Measurements from ENCODE around the gene ARID4A. TPM values are rescaled to one million over a fixed set of nuclear protein-coding genes. Genes with fewer than 3 reads are reported as not detected.

ARID4A gene
- total and polyA plus RNA-seq, 10 of the 15 experiments (the other 5 are each of a cell fraction or from before 2014, with no cell fraction given): 5.2 to 18.9 (median 12.5) TPM

GRCh38 chr14:58395562-58395811, 97.1 kb downstream of the ARID4A start:
- no peak overlapping the region for H3K9ac ChIP-seq (ENCODE audit: control insufficient read depth, insufficient read depth, low read length)
- 9% methylated on average over 10 of the region's 10 CpGs for WGBS (ENCODE audit: insufficient coverage, insufficient replicate concordance, low lambda C conversion rate, missing lambda C conversion rate)
- in situ Hi-C loops (cut with MboI): no loop called here
- H3K4me2 ChIP-seq (ENCODE audit: control insufficient read depth, insufficient read depth): peak overlapping the region; percentile 74
- intact Hi-C loops (cut with micrococcal nuclease; ENCODE audit: unreplicated experiment): loop anchor here (5.0 kb wide), 1 partner anchor 288 kb away; no protein-coding TSS in a partner anchor
- DNase-seq (ENCODE audit: low read depth, low spot score): peak; percentile 5
- H3K27ac ChIP-seq (ENCODE audit: control insufficient read depth, insufficient read depth): no peak overlapping the region
- SMC1A ChIA-PET (ENCODE audit: uncharacterized antibody, unreplicated experiment): interaction anchor here (0.9 to 1.6 kb wide), 2 partner anchors 286 to 287 kb away, joined by 3 read pairs; no protein-coding TSS in a partner anchor
- no peaks in the 10 kb centered on the region for H3K79me2 ChIP-seq (ENCODE audit: control insufficient read depth, insufficient read depth, low read length)
- BruUV-seq (replicated peaks): no TSS peak
- peak overlapping the region; percentile 92 for H2AFZ ChIP-seq (ENCODE audit: control insufficient read depth, low read depth, low read length)
- H3K9me3 ChIP-seq (replicated peaks; ENCODE audit: control insufficient read depth, insufficient read depth, low read length): no peaks in the 10 kb centered on the region
- POLR2A ChIA-PET: no interaction called here
- ATAC-seq: no peak
- RAD21 ChIA-PET (ENCODE audit: unreplicated experiment): interaction anchor here (1.7 kb wide), 1 partner anchor 287 kb away, joined by 5 read pairs; no protein-coding TSS in a partner anchor
- no peak overlapping the region for H3K4me3 ChIP-seq
- FAIRE-seq: no peak
- CTCF ChIA-PET: interaction anchor here (0.8 to 3.0 kb wide), 13 partner anchors 9 to 287 kb away, joined by 3 to 19 read pairs (median 4); partner anchors contain the start of gene ARID4A
- peaks cover 4% of the 10 kb centered on the region; the same call in 1 of the 2 replicates for H3K4me1 ChIP-seq (ENCODE audit: control insufficient read depth, insufficient read depth, low read length)
- TF ChIP-seq, protein P1, sequence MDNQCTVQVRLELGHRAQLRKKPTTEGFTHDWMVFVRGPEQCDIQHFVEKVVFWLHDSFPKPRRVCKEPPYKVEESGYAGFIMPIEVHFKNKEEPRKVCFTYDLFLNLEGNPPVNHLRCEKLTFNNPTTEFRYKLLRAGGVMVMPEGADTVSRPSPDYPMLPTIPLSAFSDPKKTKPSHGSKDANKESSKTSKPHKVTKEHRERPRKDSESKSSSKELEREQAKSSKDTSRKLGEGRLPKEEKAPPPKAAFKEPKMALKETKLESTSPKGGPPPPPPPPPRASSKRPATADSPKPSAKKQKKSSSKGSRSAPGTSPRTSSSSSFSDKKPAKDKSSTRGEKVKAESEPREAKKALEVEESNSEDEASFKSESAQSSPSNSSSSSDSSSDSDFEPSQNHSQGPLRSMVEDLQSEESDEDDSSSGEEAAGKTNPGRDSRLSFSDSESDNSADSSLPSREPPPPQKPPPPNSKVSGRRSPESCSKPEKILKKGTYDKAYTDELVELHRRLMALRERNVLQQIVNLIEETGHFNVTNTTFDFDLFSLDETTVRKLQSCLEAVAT (IDR thresholded peaks at IDR 0.05): 0 out of 2 replicates have a peak, but pooled peaks have one; percentile 16
- TF ChIP-seq, protein P2, sequence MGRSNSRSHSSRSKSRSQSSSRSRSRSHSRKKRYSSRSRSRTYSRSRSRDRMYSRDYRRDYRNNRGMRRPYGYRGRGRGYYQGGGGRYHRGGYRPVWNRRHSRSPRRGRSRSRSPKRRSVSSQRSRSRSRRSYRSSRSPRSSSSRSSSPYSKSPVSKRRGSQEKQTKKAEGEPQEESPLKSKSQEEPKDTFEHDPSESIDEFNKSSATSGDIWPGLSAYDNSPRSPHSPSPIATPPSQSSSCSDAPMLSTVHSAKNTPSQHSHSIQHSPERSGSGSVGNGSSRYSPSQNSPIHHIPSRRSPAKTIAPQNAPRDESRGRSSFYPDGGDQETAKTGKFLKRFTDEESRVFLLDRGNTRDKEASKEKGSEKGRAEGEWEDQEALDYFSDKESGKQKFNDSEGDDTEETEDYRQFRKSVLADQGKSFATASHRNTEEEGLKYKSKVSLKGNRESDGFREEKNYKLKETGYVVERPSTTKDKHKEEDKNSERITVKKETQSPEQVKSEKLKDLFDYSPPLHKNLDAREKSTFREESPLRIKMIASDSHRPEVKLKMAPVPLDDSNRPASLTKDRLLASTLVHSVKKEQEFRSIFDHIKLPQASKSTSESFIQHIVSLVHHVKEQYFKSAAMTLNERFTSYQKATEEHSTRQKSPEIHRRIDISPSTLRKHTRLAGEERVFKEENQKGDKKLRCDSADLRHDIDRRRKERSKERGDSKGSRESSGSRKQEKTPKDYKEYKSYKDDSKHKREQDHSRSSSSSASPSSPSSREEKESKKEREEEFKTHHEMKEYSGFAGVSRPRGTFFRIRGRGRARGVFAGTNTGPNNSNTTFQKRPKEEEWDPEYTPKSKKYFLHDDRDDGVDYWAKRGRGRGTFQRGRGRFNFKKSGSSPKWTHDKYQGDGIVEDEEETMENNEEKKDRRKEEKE (IDR thresholded peaks at IDR 0.05): no peak
- peak; percentile 54; the same call in 1 of the 2 replicates for TF ChIP-seq HDGF (IDR thresholded peaks at IDR 0.05)
- no peak for TF ChIP-seq KDM1A (IDR thresholded peaks at IDR 0.05; ENCODE audit: borderline replicate concordance)
- 0 out of 2 replicates have a peak, but pooled peaks have one; percentile 46 for TF ChIP-seq POLR2AphosphoS5 (IDR thresholded peaks at IDR 0.05; ENCODE audit: low read length)
- TF ChIP-seq PAX5 (IDR thresholded peaks at IDR 0.05; ENCODE audit: borderline replicate concordance, low read depth, low read length): no peak
- peak; percentile 23 for TF ChIP-seq KLF5 (IDR thresholded peaks at IDR 0.05; ENCODE audit: partially characterized antibody)
- H3K27me3 ChIP-seq (replicated peaks in 1 of 2; ENCODE audit: control insufficient read depth in 2 of 2, insufficient read depth in 2 of 2, low read length in 1 of 2): no peaks in the 10 kb centered on the region
- no peaks in the 10 kb centered on the region for H4K20me1 ChIP-seq (ENCODE audit: control insufficient read depth, insufficient read depth)
- H3K36me3 ChIP-seq (ENCODE audit: control insufficient read depth in 2 of 2, insufficient read depth in 2 of 2, low read length in 1 of 2): no peaks in the 10 kb centered on the region
